ENCODE data around the gene FADS3. TPM values are rescaled to one million over a fixed set of nuclear protein-coding genes. Genes with fewer than 3 reads are reported as not detected.

FADS3 gene
- total RNA-seq, 3 donors from 2014 or later (not counting 1 experiment from before 2014, with no cell fraction given): 10.8 to 17.8 (median 11.5) TPM

DNA sequence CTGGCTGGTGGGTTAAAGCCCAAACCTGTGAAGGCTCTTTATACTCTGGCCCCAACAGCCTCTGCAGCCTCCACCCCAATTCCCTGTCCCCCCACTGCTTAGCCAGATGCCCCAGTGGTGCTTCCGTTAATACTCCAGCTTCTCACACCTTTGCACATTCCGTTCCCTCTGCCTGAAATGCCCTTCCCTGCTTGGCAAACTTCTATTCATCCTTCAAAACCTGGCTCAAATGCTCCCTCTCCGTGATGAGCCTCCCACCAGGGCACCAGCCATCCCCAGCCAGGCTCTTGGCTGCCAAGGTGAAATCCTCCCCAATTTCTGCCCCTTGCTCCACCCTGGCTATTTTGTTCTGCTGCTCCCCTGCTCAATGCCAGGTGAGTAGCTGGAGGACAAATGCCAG lies 12.5 kb upstream of the FADS3 start:
- H3K36me3 ChIP-seq (ENCODE audit: control insufficient read depth, insufficient read depth, low read length): no peaks in the 10 kb centered on the region
- H3K4me3 Mint-ChIP-seq: no peak overlapping the region
- no peaks in the 10 kb centered on the region for H3K9me3 Mint-ChIP-seq
- H3K9me3 ChIP-seq (ENCODE audit: control insufficient read depth, insufficient read depth, low read length): no peaks in the 10 kb centered on the region
- TF ChIP-seq, protein P1, sequence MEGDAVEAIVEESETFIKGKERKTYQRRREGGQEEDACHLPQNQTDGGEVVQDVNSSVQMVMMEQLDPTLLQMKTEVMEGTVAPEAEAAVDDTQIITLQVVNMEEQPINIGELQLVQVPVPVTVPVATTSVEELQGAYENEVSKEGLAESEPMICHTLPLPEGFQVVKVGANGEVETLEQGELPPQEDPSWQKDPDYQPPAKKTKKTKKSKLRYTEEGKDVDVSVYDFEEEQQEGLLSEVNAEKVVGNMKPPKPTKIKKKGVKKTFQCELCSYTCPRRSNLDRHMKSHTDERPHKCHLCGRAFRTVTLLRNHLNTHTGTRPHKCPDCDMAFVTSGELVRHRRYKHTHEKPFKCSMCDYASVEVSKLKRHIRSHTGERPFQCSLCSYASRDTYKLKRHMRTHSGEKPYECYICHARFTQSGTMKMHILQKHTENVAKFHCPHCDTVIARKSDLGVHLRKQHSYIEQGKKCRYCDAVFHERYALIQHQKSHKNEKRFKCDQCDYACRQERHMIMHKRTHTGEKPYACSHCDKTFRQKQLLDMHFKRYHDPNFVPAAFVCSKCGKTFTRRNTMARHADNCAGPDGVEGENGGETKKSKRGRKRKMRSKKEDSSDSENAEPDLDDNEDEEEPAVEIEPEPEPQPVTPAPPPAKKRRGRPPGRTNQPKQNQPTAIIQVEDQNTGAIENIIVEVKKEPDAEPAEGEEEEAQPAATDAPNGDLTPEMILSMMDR (IDR thresholded peaks at IDR 0.05): no peak
- H3K27ac Mint-ChIP-seq: no peak overlapping the region
- ATAC-seq (no peak), DNase-seq (no peak)
- H3K27me3 Mint-ChIP-seq (ENCODE audit: low read depth in 2 of 2): peaks cover 0 to 3% of the 10 kb centered on the region in 2 donors
- intact Hi-C loops (cut with micrococcal nuclease): no loop called here
- WGBS (ENCODE audit: insufficient coverage): 86% methylated on average over 3 of the region's 3 CpGs
- H3K36me3 Mint-ChIP-seq: no peaks in the 10 kb centered on the region
- no peak overlapping the region for H3K27ac ChIP-seq (ENCODE audit: low read length)
- H3K27me3 ChIP-seq (ENCODE audit: control insufficient read depth, insufficient read depth, low read length): no peaks in the 10 kb centered on the region
- H3K4me1 ChIP-seq (ENCODE audit: control insufficient read depth, insufficient read depth, low read length): peaks cover 10% of the 10 kb centered on the region
- H3K4me3 ChIP-seq (ENCODE audit: low read length): no peak overlapping the region
- H3K4me1 Mint-ChIP-seq: peaks cover 0 to 7% of the 10 kb centered on the region in 2 donors

DNA sequence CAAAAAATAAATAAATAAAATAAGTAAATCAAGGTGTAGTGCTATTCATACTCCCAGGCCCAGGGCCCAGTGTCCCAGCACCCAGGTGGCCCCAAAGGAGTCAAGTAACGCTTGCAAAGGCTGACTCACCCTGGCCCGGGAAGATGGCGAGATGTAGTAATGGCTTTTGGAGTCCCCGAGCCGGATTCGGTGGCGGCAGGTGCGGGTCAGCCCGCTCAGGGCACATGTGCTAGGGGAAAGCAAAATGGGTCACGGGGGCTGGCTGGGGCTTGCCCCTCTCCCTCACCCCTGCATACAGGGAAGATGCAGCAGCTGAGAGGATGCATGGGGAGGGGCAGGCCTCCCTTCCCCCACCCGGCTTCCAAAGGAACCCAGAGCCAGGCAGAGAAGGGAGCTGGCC lies 11.0 kb upstream of the FADS3 start:
- no peaks in the 10 kb centered on the region for H3K9me3 Mint-ChIP-seq
- intact Hi-C loops (cut with micrococcal nuclease): no loop called here
- Histone ChIP-seq H3K27me3 (ENCODE audit: control insufficient read depth, insufficient read depth, low read length) (no peaks in the 10 kb centered on the region), H3K36me3 (ENCODE audit: control insufficient read depth, insufficient read depth, low read length) (no peaks in the 10 kb centered on the region), H3K4me1 (ENCODE audit: control insufficient read depth, insufficient read depth, low read length) (peaks cover 11% of the 10 kb centered on the region), H3K9me3 (ENCODE audit: control insufficient read depth, insufficient read depth, low read length) (no peaks in the 10 kb centered on the region), H3K4me3 (ENCODE audit: low read length) (no peak overlapping the region), H3K27ac (ENCODE audit: low read length) (no peak overlapping the region)
- no peak for DNase-seq
- no peaks in the 10 kb centered on the region for H3K36me3 Mint-ChIP-seq
- TF ChIP-seq, protein P1 (IDR thresholded peaks at IDR 0.05): no peak
- peaks cover 0 to 3% of the 10 kb centered on the region in 2 donors for H3K27me3 Mint-ChIP-seq (ENCODE audit: low read depth in 2 of 2)
- ATAC-seq: no peak
- no peak overlapping the region for H3K4me3 Mint-ChIP-seq
- 92% methylated on average over 10 of the region's 11 CpGs for WGBS (ENCODE audit: insufficient coverage)
- no peak overlapping the region for H3K27ac Mint-ChIP-seq
- H3K4me1 Mint-ChIP-seq: peaks cover 0 to 7% of the 10 kb centered on the region in 2 donors

DNA sequence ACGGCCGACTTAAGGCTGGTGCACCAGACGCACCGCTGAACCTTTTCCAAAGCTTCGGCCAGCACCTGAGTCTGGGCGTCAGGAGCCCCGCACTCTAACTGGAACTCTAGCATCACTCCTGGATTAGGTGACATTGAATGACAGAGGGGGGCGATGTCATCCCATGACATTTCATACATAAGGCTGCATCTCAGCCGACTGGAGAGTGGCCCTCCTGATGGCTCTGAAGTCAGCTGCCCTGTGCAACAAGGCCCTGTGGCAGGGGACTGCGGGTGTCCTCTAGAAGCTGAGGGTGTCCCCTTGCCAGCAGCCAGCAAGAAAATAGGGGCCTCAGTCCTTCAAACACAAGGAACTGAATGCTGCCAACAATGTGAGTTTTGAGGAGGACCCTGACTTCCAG lies 10.1 kb upstream of the FADS3 start:
- intact Hi-C loops (cut with micrococcal nuclease): no loop called here
- 99% methylated on average over 10 of the region's 10 CpGs for WGBS (ENCODE audit: insufficient coverage)
- Mint-ChIP-seq H3K36me3 (no peaks in the 10 kb centered on the region), H3K9me3 (no peaks in the 10 kb centered on the region), H3K27ac (no peak overlapping the region), H3K4me3 (no peak overlapping the region), H3K27me3 (ENCODE audit: low read depth in 2 of 2) (peaks cover 0 to 3% of the 10 kb centered on the region in 2 donors), H3K4me1 (peaks cover 0 to 7% of the 10 kb centered on the region in 2 donors)
- Histone ChIP-seq H3K4me3 (ENCODE audit: low read length) (no peak overlapping the region), H3K4me1 (ENCODE audit: control insufficient read depth, insufficient read depth, low read length) (peaks cover 11% of the 10 kb centered on the region), H3K27ac (ENCODE audit: low read length) (no peak overlapping the region), H3K9me3 (ENCODE audit: control insufficient read depth, insufficient read depth, low read length) (no peaks in the 10 kb centered on the region), H3K27me3 (ENCODE audit: control insufficient read depth, insufficient read depth, low read length) (no peaks in the 10 kb centered on the region), H3K36me3 (ENCODE audit: control insufficient read depth, insufficient read depth, low read length) (no peaks in the 10 kb centered on the region)
- DNase-seq (no peak), ATAC-seq (no peak)
- TF ChIP-seq, protein P1 (IDR thresholded peaks at IDR 0.05): no peak

DNA sequence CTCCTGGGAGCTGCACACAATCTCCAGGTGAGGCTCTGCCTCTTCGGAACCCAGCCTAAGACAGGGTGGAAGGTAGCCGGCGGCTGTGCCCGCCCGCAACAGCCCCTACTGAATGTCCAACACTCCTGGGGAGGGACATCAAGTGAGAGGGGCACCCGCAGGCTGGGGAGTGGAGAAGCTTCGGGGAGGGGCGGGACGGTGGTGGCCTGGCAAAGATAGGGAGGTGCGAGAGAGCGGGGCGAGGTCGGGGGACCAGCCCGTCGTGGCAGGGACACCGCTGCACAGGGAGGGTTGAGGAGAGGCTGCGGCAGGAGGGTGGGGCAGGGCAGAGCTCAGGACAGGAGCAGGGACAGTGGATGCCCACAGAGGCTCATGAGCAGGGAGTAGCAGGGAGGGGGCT lies 8.9 kb upstream of the FADS3 start:
- Mint-ChIP-seq H3K36me3 (no peaks in the 10 kb centered on the region), H3K27ac (no peak overlapping the region)

More for the DNA sequence above, 8.9 kb upstream of the FADS3 start:
- no peaks in the 10 kb centered on the region for H3K9me3 ChIP-seq (ENCODE audit: control insufficient read depth, insufficient read depth, low read length)
- Mint-ChIP-seq H3K27me3 (ENCODE audit: low read depth in 2 of 2) (peaks cover 0 to 3% of the 10 kb centered on the region in 2 donors), H3K4me3 (no peak overlapping the region), H3K9me3 (no peaks in the 10 kb centered on the region), H3K4me1 (peaks cover 0 to 7% of the 10 kb centered on the region in 2 donors)
- H3K27ac ChIP-seq (ENCODE audit: low read length): no peak overlapping the region
- H3K27me3 ChIP-seq (ENCODE audit: control insufficient read depth, insufficient read depth, low read length): no peaks in the 10 kb centered on the region
- no peak overlapping the region for H3K4me3 ChIP-seq (ENCODE audit: low read length)
- DNase-seq (no peak), ATAC-seq (no peak)
- TF ChIP-seq, protein P1 (IDR thresholded peaks at IDR 0.05): no peak
- peaks cover 11% of the 10 kb centered on the region for H3K4me1 ChIP-seq (ENCODE audit: control insufficient read depth, insufficient read depth, low read length)
- no peaks in the 10 kb centered on the region for H3K36me3 ChIP-seq (ENCODE audit: control insufficient read depth, insufficient read depth, low read length)
- 96% methylated on average over 17 of the region's 17 CpGs for WGBS (ENCODE audit: insufficient coverage)
- intact Hi-C loops (cut with micrococcal nuclease): no loop called here
